A673 (cell line): ENCODE results near the gene TMEM179.
"Not testable (repeated sequence)": the region's sequence is repeated elsewhere in the genome, so short reads cannot be mapped to it uniquely, and the experiment has no call there.

Experiments used
- CTCF ChIP-seq: fragments of 300-800, 200-600 bp; sonication (generic); conservative IDR thresholded peaks from 2 replicates; pipeline ENCODE4 v1.5.1; 2017; ENCODE audit warnings: low read depth, mild to moderate bottlenecking, antibody characterized with exemption, low read length, moderate library complexity, mixed read lengths
- EZH2 ChIP-seq: fragments of 200-600 bp; sonication (generic); IDR thresholded peaks from 2 replicates; pipeline ENCODE4 v1.6.1; 2017; ENCODE audit warnings: borderline replicate concordance, low read depth, mild to moderate bottlenecking, mixed read lengths, antibody characterized with exemption, low read length; ENCODE audit not compliant: poor library complexity, severe bottlenecking

- TF ChIP-seq EZH2, CTCF: not testable (repeated sequence)
Observed at GRCh38 chr14:104653130-104653920, 48.8 kb upstream of the TMEM179 start.
